ENCODE measurements around the gene ZDHHC20. TPM values are rescaled to one million over a fixed set of nuclear protein-coding genes. Genes with fewer than 3 reads are reported as not detected.

Gene ZDHHC20
- total RNA-seq, 1 experiment from 2014 or later: 69.1 TPM

DNA sequence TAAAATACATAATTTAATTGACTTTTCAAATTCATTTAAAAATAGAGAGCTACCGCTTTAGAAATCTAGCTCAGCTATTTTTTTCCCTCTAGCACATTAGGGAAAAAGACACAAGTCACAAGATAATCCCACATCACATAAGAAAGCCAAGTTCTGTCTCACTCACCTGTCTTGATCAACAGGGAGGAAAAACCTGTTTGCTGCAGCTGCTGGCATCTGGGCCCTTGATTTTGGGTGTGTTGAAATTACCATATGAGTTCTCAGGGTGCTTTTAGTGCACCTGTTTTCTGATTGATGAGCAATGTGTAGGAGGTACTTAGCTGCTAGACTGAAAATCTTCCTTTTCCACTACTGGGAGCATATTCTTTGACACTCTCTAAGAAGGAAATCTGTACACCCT lies 53.8 kb downstream of the ZDHHC20 start:
- WGBS (ENCODE audit: extremely low coverage, insufficient read length, low lambda C conversion rate): no CpG with 5 or more reads among the region's 1 CpG
- Histone ChIP-seq H4K91ac (ENCODE audit: insufficient read length, low read depth, low read length) (no peak overlapping the region), H4K5ac (ENCODE audit: insufficient read length, low read depth, low read length) (no peak overlapping the region), H2AK5ac (ENCODE audit: insufficient read length, low read length) (no peak overlapping the region), H2BK5ac (ENCODE audit: insufficient read length, low read length) (no peak overlapping the region), H4K8ac (replicated peaks; ENCODE audit: insufficient read length, low read depth, low read length) (no peak overlapping the region), H3K27ac (ENCODE audit: insufficient read length, low read depth, low read length) (no peak overlapping the region), H2AFZ (ENCODE audit: low read length) (no peak overlapping the region), H3K4ac (ENCODE audit: low read depth, low read length) (no peak overlapping the region), H3T11ph (ENCODE audit: low read length) (no peak overlapping the region), H3K14ac (ENCODE audit: insufficient read depth, low read length) (no peak overlapping the region), H2BK12ac (ENCODE audit: insufficient read length, low read depth, low read length) (no peak overlapping the region), H2BK20ac (ENCODE audit: low read depth, low read length, poor library complexity, severe bottlenecking) (no peak overlapping the region), H3K9ac (ENCODE audit: extremely low read depth, insufficient read length, low read length) (no peak overlapping the region), H4K20me1 (ENCODE audit: control insufficient read depth, insufficient read depth, insufficient read length) (no peaks in the 10 kb centered on the region), H3K79me1 (ENCODE audit: insufficient read depth, low read depth, low read length, poor library complexity, severe bottlenecking) (no peaks in the 10 kb centered on the region), H3K9me3 (ENCODE audit: control insufficient read depth, low read depth, low read length) (no peaks in the 10 kb centered on the region), H3K18ac (ENCODE audit: insufficient read length, low read depth, low read length) (no peak overlapping the region), H3K56ac (ENCODE audit: insufficient read length, low read depth, low read length) (no peak overlapping the region), H3K4me1 (ENCODE audit: insufficient read depth, low read length) (no peaks in the 10 kb centered on the region), H2BK15ac (ENCODE audit: low read depth, low read length) (no peak overlapping the region), H2BK120ac (ENCODE audit: low read depth, low read length, poor library complexity, severe bottlenecking) (no peak overlapping the region), H3K27me3 (ENCODE audit: insufficient read depth, low read length) (no peaks in the 10 kb centered on the region), H3K23ac (ENCODE audit: insufficient read length, low read depth, low read length) (no peak overlapping the region), H3K4me2 (ENCODE audit: insufficient read depth, insufficient read length, low read length) (no peak overlapping the region), H3K23me2 (ENCODE audit: insufficient read length, low read depth, low read length, poor library complexity, severe bottlenecking) (no peaks in the 10 kb centered on the region), H3K79me2 (ENCODE audit: insufficient read depth, low read length) (no peaks in the 10 kb centered on the region)
- Mint-ChIP-seq H3K4me3 (no peak overlapping the region), H3K27me3 (ENCODE audit: low read depth) (no peaks in the 10 kb centered on the region; the same call in 1 of the 2 replicates), H3K9me3 (peaks cover 23 to 24% of the 10 kb centered on the region in 2 experiments), H3K36me3 (ENCODE audit: insufficient read depth in 1 of 3, low read depth in 3 of 3) (peaks cover 31 to 66% (median 61%) of the 10 kb centered on the region in 3 experiments), H3K4me1 (peaks cover 13 to 16% of the 10 kb centered on the region in 2 experiments; a peak in 3 of 4 replicates), H3K27ac (peak overlapping the region in 1 of 3 experiments; percentile 75; a peak in 1 of 7 replicates)
- no peak for DNase-seq
- TF ChIP-seq CTCF (conservative IDR thresholded peaks at IDR 0.05): no peak
